Hepatocyte (in vitro differentiated cells): ENCODE measurements around the gene ANO1. TPM values are rescaled to one million over a fixed set of nuclear protein-coding genes. Genes with fewer than 3 reads are reported as not detected.

Source experiments
- DNase-seq: peaks from one replicate; pipeline ENCODE4 v3.0.0-alpha.2; 2016; ENCODE audit warnings: low spot score
- H2AFZ ChIP-seq: fragments of 200-600 bp; sonication (generic); 2 replicates; pipeline ENCODE4 v1.6.0; 2016; ENCODE audit warnings: antibody characterized with exemption, mild to moderate bottlenecking
- H3K27ac ChIP-seq: fragments of 200-600 bp; sonication (generic); 2 replicates; pipeline ENCODE4 v1.5.1; 2016; ENCODE audit warnings: mild to moderate bottlenecking
- H3K27me3 ChIP-seq: fragments of 200-600 bp; sonication (generic); 2 replicates; pipeline ENCODE4 v1.6.1; 2016
- H3K36me3 ChIP-seq: fragments of 200-600 bp; sonication (generic); replicated peaks from 2 replicates; pipeline ENCODE4 v1.5.1; 2016; ENCODE audit warnings: low read depth; ENCODE audit not compliant: insufficient read depth
- H3K4me1 ChIP-seq: fragments of 200-600 bp; sonication (generic); 2 replicates; pipeline ENCODE4 v1.5.1; 2016; ENCODE audit warnings: mild to moderate bottlenecking, moderate library complexity; ENCODE audit not compliant: insufficient read depth
- H3K4me2 ChIP-seq: fragments of 200-600 bp; sonication (generic); 2 replicates; pipeline ENCODE4 v1.6.0; 2016
- H3K4me3 ChIP-seq: fragments of 200-600 bp; sonication (generic); 2 replicates; pipeline ENCODE4 v1.5.1; 2016; ENCODE audit warnings: mild to moderate bottlenecking
- H3K79me2 ChIP-seq: fragments of 200-600 bp; sonication (generic); 2 replicates; pipeline ENCODE4 v1.6.0; 2017; ENCODE audit warnings: mild to moderate bottlenecking
- H3K9me2 ChIP-seq: fragments of 200-600 bp; sonication (generic); replicated peaks from 2 replicates; pipeline ENCODE4 v1.6.0; 2017; ENCODE audit warnings: mild to moderate bottlenecking; ENCODE audit not compliant: insufficient read depth
- H3K9me3 ChIP-seq: fragments of 200-600 bp; sonication (generic); 2 replicates; pipeline ENCODE4 v1.5.1; 2016; ENCODE audit warnings: low read depth, mild to moderate bottlenecking
- H4K20me1 ChIP-seq: fragments of 200-600 bp; sonication (generic); 2 replicates; pipeline ENCODE4 v1.6.0; 2016; ENCODE audit warnings: mild to moderate bottlenecking; ENCODE audit not compliant: insufficient read depth, poor library complexity, severe bottlenecking
- EZH2 ChIP-seq: fragments of 200-600 bp; sonication (generic); IDR thresholded peaks from 2 replicates; pipeline ENCODE4 v1.6.1; 2016; ENCODE audit warnings: antibody characterized with exemption, mild to moderate bottlenecking, borderline replicate concordance
- EZH2phosphoT487 ChIP-seq: fragments of 200-600 bp; sonication (generic); IDR thresholded peaks from one replicate; pipeline ENCODE4 v1.6.1; 2018; ENCODE audit warnings: antibody characterized with exemption, mild to moderate bottlenecking, low read depth, moderate library complexity; ENCODE audit not compliant: unreplicated experiment, severe bottlenecking
- WGBS: methylation state at CpG from one replicate; pipeline ENCODE4 v1.1.6; 2016; ENCODE audit warnings: low lambda C conversion rate; ENCODE audit errors: missing lambda C conversion rate; 5-methylcytosine and 5-hydroxymethylcytosine counted together
- polyA plus RNA-seq: library from polyadenylated mRNA; unstranded; fragments of >200 nt; fragmentation: Nextera tagmentation; extraction: Ambion mirVana; gene quantifications from 2 replicates; pipeline ENCODE4 v1.2.1, GENCODE V29; 2016
- total RNA-seq: library from RNA; depleted of rRNA; stranded (reverse); fragments of >200 nt; gene quantifications from 2 replicates; pipeline ENCODE4 v1.2.3, GENCODE V29; 2014
- TF ChIP-seq, protein P1 (sequence below): fragments of 200-600 bp; sonication (generic); IDR thresholded peaks from 2 replicates; pipeline ENCODE4 v1.5.1; 2016; ENCODE audit warnings: antibody characterized with exemption, mild to moderate bottlenecking; ENCODE audit not compliant: poor library complexity

The ANO1 gene
- total and polyA plus RNA-seq, 2 experiments from 2014 or later: 6.2 to 12.1 TPM

GRCh38 chr11:70130636-70131035, 52.5 kb downstream of the ANO1 start:
- Histone ChIP-seq H3K9me3 (no peaks in the 10 kb centered on the region), H3K36me3 (no peaks in the 10 kb centered on the region), H3K79me2 (no peaks in the 10 kb centered on the region), H4K20me1 (no peaks in the 10 kb centered on the region), H3K4me3 (no peak overlapping the region), H3K4me1 (peaks cover 4% of the 10 kb centered on the region), H3K27ac (no peak overlapping the region), H3K27me3 (no peaks in the 10 kb centered on the region), H3K4me2 (no peak overlapping the region), H3K9me2 (no peaks in the 10 kb centered on the region), H2AFZ (no peak overlapping the region)
- 97% methylated on average over 14 of the region's 14 CpGs for WGBS
- DNase-seq: no peak
- TF ChIP-seq EZH2phosphoT487: no peak

- TF ChIP-seq EZH2 (no peak), EZH2phosphoT487 (no peak)
- TF ChIP-seq, protein P1, sequence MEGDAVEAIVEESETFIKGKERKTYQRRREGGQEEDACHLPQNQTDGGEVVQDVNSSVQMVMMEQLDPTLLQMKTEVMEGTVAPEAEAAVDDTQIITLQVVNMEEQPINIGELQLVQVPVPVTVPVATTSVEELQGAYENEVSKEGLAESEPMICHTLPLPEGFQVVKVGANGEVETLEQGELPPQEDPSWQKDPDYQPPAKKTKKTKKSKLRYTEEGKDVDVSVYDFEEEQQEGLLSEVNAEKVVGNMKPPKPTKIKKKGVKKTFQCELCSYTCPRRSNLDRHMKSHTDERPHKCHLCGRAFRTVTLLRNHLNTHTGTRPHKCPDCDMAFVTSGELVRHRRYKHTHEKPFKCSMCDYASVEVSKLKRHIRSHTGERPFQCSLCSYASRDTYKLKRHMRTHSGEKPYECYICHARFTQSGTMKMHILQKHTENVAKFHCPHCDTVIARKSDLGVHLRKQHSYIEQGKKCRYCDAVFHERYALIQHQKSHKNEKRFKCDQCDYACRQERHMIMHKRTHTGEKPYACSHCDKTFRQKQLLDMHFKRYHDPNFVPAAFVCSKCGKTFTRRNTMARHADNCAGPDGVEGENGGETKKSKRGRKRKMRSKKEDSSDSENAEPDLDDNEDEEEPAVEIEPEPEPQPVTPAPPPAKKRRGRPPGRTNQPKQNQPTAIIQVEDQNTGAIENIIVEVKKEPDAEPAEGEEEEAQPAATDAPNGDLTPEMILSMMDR: no peak
- no peak overlapping the region for H3K4me2 ChIP-seq
- H3K27ac ChIP-seq: no peak overlapping the region
- no peaks in the 10 kb centered on the region for H4K20me1 ChIP-seq
- no peaks in the 10 kb centered on the region for H3K27me3 ChIP-seq
- H3K4me1 ChIP-seq: peaks cover 4% of the 10 kb centered on the region
- H3K9me3 ChIP-seq: no peaks in the 10 kb centered on the region
- no peak for DNase-seq
- no peak overlapping the region for H3K4me3 ChIP-seq
- H2AFZ ChIP-seq: no peak overlapping the region
- no peaks in the 10 kb centered on the region for H3K9me2 ChIP-seq
- no peaks in the 10 kb centered on the region for H3K36me3 ChIP-seq
- no peaks in the 10 kb centered on the region for H3K79me2 ChIP-seq
- WGBS: 93% methylated on average over 19 of the region's 19 CpGs
Measured at GRCh38 chr11:70131606-70132190, 53.6 kb downstream of the ANO1 start.

GRCh38 chr11:70132641-70133040, 54.5 kb downstream of the ANO1 start:
- WGBS: 90% methylated on average over 6 of the region's 6 CpGs
- Histone ChIP-seq H3K4me2 (no peak overlapping the region), H2AFZ (no peak overlapping the region), H3K4me1 (peaks cover 4% of the 10 kb centered on the region), H3K27me3 (no peaks in the 10 kb centered on the region), H3K79me2 (no peaks in the 10 kb centered on the region), H4K20me1 (no peaks in the 10 kb centered on the region), H3K27ac (no peak overlapping the region), H3K9me3 (no peaks in the 10 kb centered on the region), H3K9me2 (no peaks in the 10 kb centered on the region), H3K4me3 (no peak overlapping the region), H3K36me3 (no peaks in the 10 kb centered on the region)
- TF ChIP-seq EZH2: no peak
- TF ChIP-seq EZH2phosphoT487: no peak
- TF ChIP-seq, protein P1: no peak
- no peak for DNase-seq

DNA sequence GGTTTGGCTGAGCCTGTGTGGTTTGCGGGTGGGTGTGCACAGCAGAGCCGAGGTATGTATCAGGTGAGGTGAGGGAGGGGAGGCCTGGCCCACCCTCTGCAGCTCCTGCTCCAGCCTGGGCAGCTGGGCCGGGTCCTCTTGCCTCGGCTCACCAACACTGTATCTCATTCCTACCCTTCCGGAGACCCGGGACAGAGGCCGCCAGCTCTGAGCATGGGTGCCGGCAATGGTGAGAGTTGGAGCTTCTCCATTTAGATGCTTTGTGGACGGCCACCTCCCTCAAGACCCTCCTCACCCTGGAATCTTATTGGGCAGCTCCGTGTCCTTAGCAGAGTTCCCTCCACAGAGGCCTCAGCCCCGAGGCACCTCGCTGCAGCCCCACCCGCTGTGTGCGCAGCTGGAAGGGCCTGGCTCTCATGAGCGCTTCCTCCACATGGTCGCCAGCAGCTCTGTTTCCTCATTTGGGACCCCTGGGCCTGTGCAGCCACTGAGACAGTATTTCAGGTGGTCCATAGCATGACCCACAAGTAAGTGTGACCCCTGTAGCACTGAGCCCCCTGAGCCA, 55.7 kb downstream of the ANO1 start:
- Histone ChIP-seq H2AFZ (no peak overlapping the region), H3K36me3 (no peaks in the 10 kb centered on the region), H4K20me1 (no peaks in the 10 kb centered on the region), H3K4me3 (no peak overlapping the region), H3K27me3 (no peaks in the 10 kb centered on the region), H3K9me2 (no peaks in the 10 kb centered on the region), H3K79me2 (no peaks in the 10 kb centered on the region), H3K27ac (no peak overlapping the region), H3K4me1 (peaks cover 4% of the 10 kb centered on the region), H3K9me3 (no peaks in the 10 kb centered on the region), H3K4me2 (no peak overlapping the region)
- TF ChIP-seq EZH2 (no peak), EZH2phosphoT487 (no peak)
- TF ChIP-seq, protein P1: no peak
- DNase-seq: no peak
- WGBS: 93% methylated on average over 16 of the region's 16 CpGs
